GM21390 (cell line): ENCODE measurements around the gene FDXACB1.
A peak's percentile ranks its signal among the peaks of the same experiment; 100 is the strongest.

Experiments used
- ATAC-seq: cut with Tn5 transposase; IDR thresholded peaks from one replicate; pipeline ENCODE4 v1.9.1; 2021; ENCODE audit not compliant: unreplicated experiment

Gene FDXACB1

GRCh38 chr11:111845276-111846028 lies 33.5 kb downstream of the FDXACB1 start:
- ATAC-seq = no peak

- no peak for ATAC-seq
Measured at GRCh38 chr11:111843661-111844060, 35.3 kb downstream of the FDXACB1 start.

- peak; percentile 67 for ATAC-seq
Measured at GRCh38 chr11:111841370-111842053, 37.5 kb downstream of the FDXACB1 start.

GRCh38 chr11:111840143-111840542 lies 38.8 kb downstream of the FDXACB1 start:
- ATAC-seq = no peak

GRCh38 chr11:111838054-111838453 lies 40.9 kb downstream of the FDXACB1 start:
- ATAC-seq = no peak

- no peak for ATAC-seq
Measured at GRCh38 chr11:111837366-111837891, 41.5 kb downstream of the FDXACB1 start.

GRCh38 chr11:111836721-111837120 lies 42.2 kb downstream of the FDXACB1 start:
- ATAC-seq = peak; percentile 72

GRCh38 chr11:111836162-111836561 lies 42.8 kb downstream of the FDXACB1 start:
- no peak for ATAC-seq

- ATAC-seq = no peak
Measured at GRCh38 chr11:111835665-111836064, 43.3 kb downstream of the FDXACB1 start.

- no peak for ATAC-seq
Measured at GRCh38 chr11:111834432-111835163, 44.4 kb downstream of the FDXACB1 start.

GRCh38 chr11:111833524-111833923 lies 45.4 kb downstream of the FDXACB1 start:
- ATAC-seq = no peak

- peak; percentile 72 for ATAC-seq
Measured at GRCh38 chr11:111829185-111829968, 49.6 kb downstream of the FDXACB1 start.

- ATAC-seq = no peak
Measured at GRCh38 chr11:111826322-111826950, 52.5 kb downstream of the FDXACB1 start.
